HL-60 (cell line): Measurements from ENCODE around the gene MIAT.

ENCODE experiments used
- GABPA ChIP-seq: IDR thresholded peaks from 2 replicates; pipeline ENCODE4 v1.6.1; 2012; ENCODE audit warnings: low read depth
- POLR2AphosphoS5 ChIP-seq: IDR thresholded peaks from 2 replicates; pipeline ENCODE4 v1.6.1; 2012; ENCODE audit warnings: low read depth
- SPI1 ChIP-seq: IDR thresholded peaks from 2 replicates; pipeline ENCODE4 v1.6.1; 2012; ENCODE audit warnings: low read depth, mild to moderate bottlenecking, borderline replicate concordance
- TF ChIP-seq, protein P1 (sequence below): IDR thresholded peaks from one replicate; pipeline ENCODE4 v1.5.1; 2011; ENCODE audit warnings: low read length, control low read depth, inconsistent platforms; ENCODE audit not compliant: insufficient read depth
- TF ChIP-seq, protein P2 (sequence below): IDR thresholded peaks from 2 replicates; pipeline ENCODE4 v1.6.1; 2012; ENCODE audit warnings: low read depth; ENCODE audit not compliant: insufficient replicate concordance

DNA sequence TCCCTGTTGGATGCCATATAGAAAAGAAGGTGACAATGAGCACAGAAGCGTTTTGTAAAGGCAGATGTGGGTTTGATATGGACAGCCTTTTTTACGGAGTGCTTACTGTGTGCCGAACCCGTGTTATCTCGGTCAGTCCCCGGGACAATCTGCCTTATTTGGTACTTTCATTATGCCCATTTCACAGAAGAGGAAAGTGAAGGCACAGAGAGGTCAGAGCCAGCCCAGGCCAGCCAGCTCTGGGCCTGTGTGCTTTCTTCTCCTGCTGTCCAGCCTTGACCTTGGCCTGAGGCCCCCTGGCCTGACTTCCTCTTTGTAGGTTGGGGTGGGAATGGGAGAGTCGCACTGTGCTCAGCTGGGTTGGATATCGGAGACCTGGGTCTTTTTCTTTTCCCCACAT, 38.9 kb upstream of the MIAT start:
- TF ChIP-seq, protein P1, sequence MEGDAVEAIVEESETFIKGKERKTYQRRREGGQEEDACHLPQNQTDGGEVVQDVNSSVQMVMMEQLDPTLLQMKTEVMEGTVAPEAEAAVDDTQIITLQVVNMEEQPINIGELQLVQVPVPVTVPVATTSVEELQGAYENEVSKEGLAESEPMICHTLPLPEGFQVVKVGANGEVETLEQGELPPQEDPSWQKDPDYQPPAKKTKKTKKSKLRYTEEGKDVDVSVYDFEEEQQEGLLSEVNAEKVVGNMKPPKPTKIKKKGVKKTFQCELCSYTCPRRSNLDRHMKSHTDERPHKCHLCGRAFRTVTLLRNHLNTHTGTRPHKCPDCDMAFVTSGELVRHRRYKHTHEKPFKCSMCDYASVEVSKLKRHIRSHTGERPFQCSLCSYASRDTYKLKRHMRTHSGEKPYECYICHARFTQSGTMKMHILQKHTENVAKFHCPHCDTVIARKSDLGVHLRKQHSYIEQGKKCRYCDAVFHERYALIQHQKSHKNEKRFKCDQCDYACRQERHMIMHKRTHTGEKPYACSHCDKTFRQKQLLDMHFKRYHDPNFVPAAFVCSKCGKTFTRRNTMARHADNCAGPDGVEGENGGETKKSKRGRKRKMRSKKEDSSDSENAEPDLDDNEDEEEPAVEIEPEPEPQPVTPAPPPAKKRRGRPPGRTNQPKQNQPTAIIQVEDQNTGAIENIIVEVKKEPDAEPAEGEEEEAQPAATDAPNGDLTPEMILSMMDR = no peak
- TF ChIP-seq, protein P2, sequence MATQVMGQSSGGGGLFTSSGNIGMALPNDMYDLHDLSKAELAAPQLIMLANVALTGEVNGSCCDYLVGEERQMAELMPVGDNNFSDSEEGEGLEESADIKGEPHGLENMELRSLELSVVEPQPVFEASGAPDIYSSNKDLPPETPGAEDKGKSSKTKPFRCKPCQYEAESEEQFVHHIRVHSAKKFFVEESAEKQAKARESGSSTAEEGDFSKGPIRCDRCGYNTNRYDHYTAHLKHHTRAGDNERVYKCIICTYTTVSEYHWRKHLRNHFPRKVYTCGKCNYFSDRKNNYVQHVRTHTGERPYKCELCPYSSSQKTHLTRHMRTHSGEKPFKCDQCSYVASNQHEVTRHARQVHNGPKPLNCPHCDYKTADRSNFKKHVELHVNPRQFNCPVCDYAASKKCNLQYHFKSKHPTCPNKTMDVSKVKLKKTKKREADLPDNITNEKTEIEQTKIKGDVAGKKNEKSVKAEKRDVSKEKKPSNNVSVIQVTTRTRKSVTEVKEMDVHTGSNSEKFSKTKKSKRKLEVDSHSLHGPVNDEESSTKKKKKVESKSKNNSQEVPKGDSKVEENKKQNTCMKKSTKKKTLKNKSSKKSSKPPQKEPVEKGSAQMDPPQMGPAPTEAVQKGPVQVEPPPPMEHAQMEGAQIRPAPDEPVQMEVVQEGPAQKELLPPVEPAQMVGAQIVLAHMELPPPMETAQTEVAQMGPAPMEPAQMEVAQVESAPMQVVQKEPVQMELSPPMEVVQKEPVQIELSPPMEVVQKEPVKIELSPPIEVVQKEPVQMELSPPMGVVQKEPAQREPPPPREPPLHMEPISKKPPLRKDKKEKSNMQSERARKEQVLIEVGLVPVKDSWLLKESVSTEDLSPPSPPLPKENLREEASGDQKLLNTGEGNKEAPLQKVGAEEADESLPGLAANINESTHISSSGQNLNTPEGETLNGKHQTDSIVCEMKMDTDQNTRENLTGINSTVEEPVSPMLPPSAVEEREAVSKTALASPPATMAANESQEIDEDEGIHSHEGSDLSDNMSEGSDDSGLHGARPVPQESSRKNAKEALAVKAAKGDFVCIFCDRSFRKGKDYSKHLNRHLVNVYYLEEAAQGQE = no peak
- TF ChIP-seq GABPA = no peak
- TF ChIP-seq POLR2AphosphoS5 = no peak
- no peak for TF ChIP-seq SPI1
